WTC11 (cell line): ENCODE data around the gene SH3D19. TPM values are rescaled to one million over a fixed set of nuclear protein-coding genes. Genes with fewer than 3 reads are reported as not detected.

Source experiments
- ATAC-seq: fragments of 200-7000 bp; cut with Tn5 transposase; 2 replicates; pipeline ENCODE4 v1.10.0; 2021; ENCODE audit warnings: mild to moderate bottlenecking, moderate library complexity
- CTCF ChIA-PET: fragments of 300-600 bp; sonication (Branson Sonifier 250); formaldehyde crosslinking; loops from one replicate; lab custom pipeline; 2021; ENCODE audit warnings: antibody characterized with exemption; lab: Charles Lee
- POLR2A ChIA-PET: fragments of 350-600 bp; sonication (Branson Sonifier 250); formaldehyde crosslinking; loops from one replicate; lab custom pipeline; 2021; ENCODE audit warnings: antibody characterized with exemption; lab: Charles Lee
- DNase-seq: peaks from one replicate; pipeline ENCODE4 v3.0.0; 2021; ENCODE audit warnings: low spot score
- H3K27ac Mint-ChIP-seq: 2 replicates; pipeline ENCODE4 v1.8.0; 2021; ENCODE audit warnings: mixed read lengths
- H3K27me3 Mint-ChIP-seq: 2 replicates; pipeline ENCODE4 v1.8.0; 2021; ENCODE audit warnings: low read depth, mild to moderate bottlenecking, moderate library complexity, mixed read lengths
- H3K36me3 Mint-ChIP-seq: 2 replicates; pipeline ENCODE4 v1.8.0; 2021; ENCODE audit warnings: mixed read lengths
- H3K4me1 Mint-ChIP-seq: 2 replicates; pipeline ENCODE4 v1.8.0; 2022; ENCODE audit warnings: mixed read lengths
- H3K4me3 Mint-ChIP-seq: 2 replicates; pipeline ENCODE4 v1.8.0; 2021; ENCODE audit warnings: mild to moderate bottlenecking, moderate library complexity, mixed read lengths
- H3K9me3 Mint-ChIP-seq: 2 replicates; pipeline ENCODE4 v1.8.0; 2021; ENCODE audit warnings: mixed read lengths
- AFF4 ChIP-seq: sonication (generic); formaldehyde crosslinking; IDR thresholded peaks from 2 replicates; pipeline ENCODE4 v1.8.1; 2023; ENCODE audit warnings: mild to moderate bottlenecking, missing genetic modification reagents, borderline replicate concordance
- CREM ChIP-seq: sonication (generic); formaldehyde crosslinking; IDR thresholded peaks from 2 replicates; pipeline ENCODE4 v1.8.1; 2022; ENCODE audit warnings: mild to moderate bottlenecking, missing genetic modification reagents, moderate library complexity
- E2F1 ChIP-seq: sonication (generic); formaldehyde crosslinking; IDR thresholded peaks from 2 replicates; pipeline ENCODE4 v1.8.0; 2022; ENCODE audit warnings: mild to moderate bottlenecking, missing genetic modification reagents
- E2F5 ChIP-seq: sonication (generic); formaldehyde crosslinking; IDR thresholded peaks from 2 replicates; pipeline ENCODE4 v1.8.1; 2022; ENCODE audit warnings: mild to moderate bottlenecking, moderate library complexity, missing genetic modification reagents
- ERG ChIP-seq: fragments of 250-450 bp; sonication (Bioruptor Pico); IDR thresholded peaks from 2 replicates; pipeline ENCODE4 v1.8.0; 2021; ENCODE audit warnings: mild to moderate bottlenecking
- ETV6 ChIP-seq: sonication (generic); formaldehyde crosslinking; IDR thresholded peaks from 2 replicates; pipeline ENCODE4 v1.8.1; 2022; ENCODE audit warnings: mild to moderate bottlenecking, missing genetic modification reagents
- GABPB1 ChIP-seq: sonication (generic); formaldehyde crosslinking; IDR thresholded peaks from 2 replicates; pipeline ENCODE4 v1.8.1; 2023; ENCODE audit warnings: mild to moderate bottlenecking, missing genetic modification reagents
- HMGXB4 ChIP-seq: sonication (generic); formaldehyde crosslinking; IDR thresholded peaks from 2 replicates; pipeline ENCODE4 v1.8.1; 2023; ENCODE audit warnings: mild to moderate bottlenecking, moderate library complexity, missing genetic modification reagents
- IRF2 ChIP-seq: sonication (generic); formaldehyde crosslinking; IDR thresholded peaks from 2 replicates; pipeline ENCODE4 v1.8.0; 2022; ENCODE audit warnings: low read depth, missing genetic modification reagents, borderline replicate concordance
- MXD4 ChIP-seq: fragments of 250-450 bp; sonication (Bioruptor Pico); IDR thresholded peaks from 2 replicates; pipeline ENCODE4 v1.8.0; 2021; ENCODE audit warnings: mild to moderate bottlenecking, moderate library complexity, borderline replicate concordance
- NR1H2 ChIP-seq: sonication (generic); formaldehyde crosslinking; IDR thresholded peaks from 2 replicates; pipeline ENCODE4 v1.9.0; 2021; ENCODE audit warnings: mild to moderate bottlenecking, moderate library complexity, missing genetic modification reagents
- NR2C2 ChIP-seq: sonication (generic); formaldehyde crosslinking; IDR thresholded peaks from 2 replicates; pipeline ENCODE4 v1.8.0; 2022; ENCODE audit warnings: mild to moderate bottlenecking, missing genetic modification reagents
- TEAD1 ChIP-seq: sonication (generic); formaldehyde crosslinking; IDR thresholded peaks from 2 replicates; pipeline ENCODE4 v1.8.0; 2022; ENCODE audit warnings: mild to moderate bottlenecking, missing genetic modification reagents
- ZBTB21 ChIP-seq: sonication (generic); formaldehyde crosslinking; IDR thresholded peaks from 2 replicates; pipeline ENCODE4 v1.8.1; 2023; ENCODE audit warnings: mild to moderate bottlenecking, missing genetic modification reagents, borderline replicate concordance
- ZNF219 ChIP-seq: sonication (generic); formaldehyde crosslinking; IDR thresholded peaks from 2 replicates; pipeline ENCODE4 v1.8.0; 2023; ENCODE audit warnings: missing genetic modification reagents, mild to moderate bottlenecking, borderline replicate concordance
- ZNF532 ChIP-seq: fragments of 250-450 bp; sonication (Bioruptor Pico); IDR thresholded peaks from 2 replicates; pipeline ENCODE4 v1.9.0; 2021; ENCODE audit warnings: mild to moderate bottlenecking, borderline replicate concordance
- total RNA-seq: library from RNA; stranded (reverse); gene quantifications from 3 replicates; pipeline ENCODE4 v1.2.3, GENCODE V29; 2021

SH3D19 gene
- total RNA-seq, 1 experiment from 2014 or later = 41.6 TPM

GRCh38 chr4:151242305-151242704, 83.1 kb downstream of the SH3D19 start:
- TF ChIP-seq GABPB1 (CRISPR knock-in tag) = no peak
- no peak for TF ChIP-seq ZNF219 (CRISPR knock-in tag)
- TF ChIP-seq ZBTB21 (CRISPR knock-in tag) = no peak
- no peak for TF ChIP-seq MXD4 (CRISPR knock-in tag)
- TF ChIP-seq E2F1 (CRISPR knock-in tag) = no peak
- no peak for TF ChIP-seq IRF2 (CRISPR knock-in tag)
- no peak for TF ChIP-seq E2F5 (CRISPR knock-in tag)
- TF ChIP-seq CREM (CRISPR knock-in tag) = no peak
- no peak for TF ChIP-seq NR1H2
- TF ChIP-seq ETV6 (CRISPR knock-in tag) = no peak
- TF ChIP-seq TEAD1 (CRISPR knock-in tag) = no peak
- no peak for TF ChIP-seq NR2C2
- TF ChIP-seq ZNF532 (CRISPR knock-in tag) = no peak
- no peak for TF ChIP-seq HMGXB4
- TF ChIP-seq AFF4 (CRISPR knock-in tag) = no peak
- TF ChIP-seq ERG (CRISPR knock-in tag) = no peak
- H3K4me1 Mint-ChIP-seq = peaks cover 45% of the 10 kb centered on the region
- ATAC-seq = peak; percentile 65
- DNase-seq = no peak
- H3K9me3 Mint-ChIP-seq = 0 out of 2 replicates have a peak, but pooled peaks cover 6% of the 10 kb centered on the region
- no peak overlapping the region for H3K4me3 Mint-ChIP-seq
- ChIA-PET POLR2A (interaction anchor here (0.9 kb wide), 1 partner anchor 15 kb away, joined by 3 read pairs; no protein-coding TSS in a partner anchor), CTCF (interaction anchor here (0.8 to 1.2 kb wide), 2 partner anchors 31 to 371 kb away, joined by 3 read pairs; no protein-coding TSS in a partner anchor)
- H3K27me3 Mint-ChIP-seq = no peaks in the 10 kb centered on the region
- H3K36me3 Mint-ChIP-seq = peaks cover 6% of the 10 kb centered on the region
- H3K27ac Mint-ChIP-seq = peak overlapping the region; percentile 94
